Stimulated activated memory B cell treated with anti-CD40 and anti-IgM and Interleukin-4, amounts not matched to agents 10 μg/mL and 1 μg/mL and 100 μg/mL, for 72 hours (primary cell): ENCODE results near the gene C1orf52.

Source experiments
- ATAC-seq: fragments of 150-1000 bp; cut with Tn5 transposase; 2 replicates; pipeline ENCODE4 v1.10.0; 2021
- H3K27ac Mint-ChIP-seq: one replicate; pipeline ENCODE4 v1.8.0; 2022; ENCODE audit warnings: mild to moderate bottlenecking, mixed read lengths
- H3K27me3 Mint-ChIP-seq: one replicate; pipeline ENCODE4 v1.8.0; 2022; ENCODE audit warnings: mixed read lengths
- H3K36me3 Mint-ChIP-seq: one replicate; pipeline ENCODE4 v1.8.0; 2022; ENCODE audit warnings: mixed read lengths
- H3K4me1 Mint-ChIP-seq: one replicate; pipeline ENCODE4 v1.8.0; 2022; ENCODE audit warnings: mixed read lengths
- H3K4me3 Mint-ChIP-seq: one replicate; pipeline ENCODE4 v1.8.0; 2022; ENCODE audit warnings: mild to moderate bottlenecking, moderate library complexity, mixed read lengths
- H3K9me3 Mint-ChIP-seq: one replicate; pipeline ENCODE4 v1.8.0; 2022; ENCODE audit warnings: mixed read lengths

C1orf52 gene

GRCh38 chr1:85259118-85259911, at the start of gene C1orf52:
C1orf52 (minus strand) TSS chr1:85259662; CDS start chr1:85259633, 29 bp downstream.
- Mint-ChIP-seq H3K27me3 (no peaks in the 10 kb centered on the region), H3K4me3 (peak within 1 kb of the TSS; percentile 99), H3K36me3 (peaks cover 33% of the 10 kb centered on the region), H3K27ac (peak within 1 kb of the TSS; percentile 97), H3K9me3 (peaks cover 3% of the 10 kb centered on the region), H3K4me1 (peaks cover 29% of the 10 kb centered on the region)
- ATAC-seq, result peak; percentile 99

GRCh38 chr1:85308833-85309350, 49.4 kb upstream of the C1orf52 start:
- Mint-ChIP-seq H3K27ac (no peak overlapping the region), H3K9me3 (no peaks in the 10 kb centered on the region), H3K4me1 (peaks cover 24% of the 10 kb centered on the region), H3K27me3 (no peaks in the 10 kb centered on the region), H3K36me3 (peaks cover 4% of the 10 kb centered on the region), H3K4me3 (no peak overlapping the region)
- no peak for ATAC-seq

- Mint-ChIP-seq H3K27me3 (no peaks in the 10 kb centered on the region), H3K36me3 (peaks cover under 1% of the 10 kb centered on the region), H3K4me3 (peak overlapping the region; percentile 80)
Observed at GRCh38 chr1:85307987-85308832, 48.7 kb upstream of the C1orf52 start.

GRCh38 chr1:85306236-85306635, 46.8 kb upstream of the C1orf52 start:
- Mint-ChIP-seq H3K27me3 (no peaks in the 10 kb centered on the region), H3K36me3 (peaks cover 5% of the 10 kb centered on the region)

More at GRCh38 chr1:85307987-85308832, 48.7 kb upstream of the C1orf52 start:
- Mint-ChIP-seq H3K9me3 (no peaks in the 10 kb centered on the region), H3K4me1 (peaks cover 24% of the 10 kb centered on the region), H3K27ac (peak overlapping the region; percentile 65)
- ATAC-seq, result peak; percentile 92

GRCh38 chr1:85303440-85304162, 44.1 kb upstream of the C1orf52 start:
- ATAC-seq, result no peak
- H3K9me3 Mint-ChIP-seq, result no peaks in the 10 kb centered on the region
- H3K4me1 Mint-ChIP-seq, result peaks cover 15% of the 10 kb centered on the region
- H3K4me3 Mint-ChIP-seq, result no peak overlapping the region
- no peaks in the 10 kb centered on the region for H3K27me3 Mint-ChIP-seq
- no peak overlapping the region for H3K27ac Mint-ChIP-seq
- peaks cover 5% of the 10 kb centered on the region for H3K36me3 Mint-ChIP-seq

More at GRCh38 chr1:85306236-85306635, 46.8 kb upstream of the C1orf52 start:
- H3K9me3 Mint-ChIP-seq, result no peaks in the 10 kb centered on the region
- peaks cover 15% of the 10 kb centered on the region for H3K4me1 Mint-ChIP-seq
- ATAC-seq, result no peak
- H3K27ac Mint-ChIP-seq, result no peak overlapping the region
- H3K4me3 Mint-ChIP-seq, result no peak overlapping the region

GRCh38 chr1:85300140-85300539, 40.7 kb upstream of the C1orf52 start:
- Mint-ChIP-seq H3K27ac (no peak overlapping the region), H3K27me3 (no peaks in the 10 kb centered on the region), H3K4me1 (peaks cover 24% of the 10 kb centered on the region), H3K36me3 (peaks cover 5% of the 10 kb centered on the region), H3K4me3 (no peak overlapping the region), H3K9me3 (no peaks in the 10 kb centered on the region)
- no peak for ATAC-seq

GRCh38 chr1:85297855-85298629, 38.6 kb upstream of the C1orf52 start:
- ATAC-seq, result peak; percentile 99
- Mint-ChIP-seq H3K36me3 (peaks cover 5% of the 10 kb centered on the region), H3K9me3 (no peaks in the 10 kb centered on the region), H3K4me1 (peaks cover 24% of the 10 kb centered on the region), H3K27ac (peak overlapping the region; percentile 68), H3K27me3 (no peaks in the 10 kb centered on the region), H3K4me3 (peak overlapping the region; percentile 65)

- Mint-ChIP-seq H3K27ac (peak overlapping the region; percentile 68), H3K9me3 (no peaks in the 10 kb centered on the region), H3K4me3 (peak overlapping the region; percentile 65), H3K4me1 (peaks cover 26% of the 10 kb centered on the region), H3K36me3 (peaks cover under 1% of the 10 kb centered on the region), H3K27me3 (no peaks in the 10 kb centered on the region)
- no peak for ATAC-seq
Observed at GRCh38 chr1:85297538-85297854, 38.0 kb upstream of the C1orf52 start.

- peak overlapping the region; percentile 68 for H3K27ac Mint-ChIP-seq
- H3K27me3 Mint-ChIP-seq, result no peaks in the 10 kb centered on the region
- ATAC-seq, result no peak
- H3K4me1 Mint-ChIP-seq, result peaks cover 31% of the 10 kb centered on the region
- H3K4me3 Mint-ChIP-seq, result no peak overlapping the region
- no peaks in the 10 kb centered on the region for H3K9me3 Mint-ChIP-seq
- H3K36me3 Mint-ChIP-seq, result no peaks in the 10 kb centered on the region
Observed at GRCh38 chr1:85296980-85297379, 37.5 kb upstream of the C1orf52 start.

- H3K36me3 Mint-ChIP-seq, result no peaks in the 10 kb centered on the region
- no peak overlapping the region for H3K4me3 Mint-ChIP-seq
- no peak overlapping the region for H3K27ac Mint-ChIP-seq
- peaks cover 43% of the 10 kb centered on the region for H3K4me1 Mint-ChIP-seq
- H3K27me3 Mint-ChIP-seq, result no peaks in the 10 kb centered on the region
- no peak for ATAC-seq
- no peaks in the 10 kb centered on the region for H3K9me3 Mint-ChIP-seq
Observed at GRCh38 chr1:85295654-85296053, 36.2 kb upstream of the C1orf52 start.

- no peak overlapping the region for H3K4me3 Mint-ChIP-seq
- no peak overlapping the region for H3K27ac Mint-ChIP-seq
- no peaks in the 10 kb centered on the region for H3K36me3 Mint-ChIP-seq
- H3K4me1 Mint-ChIP-seq, result peaks cover 49% of the 10 kb centered on the region
- no peaks in the 10 kb centered on the region for H3K9me3 Mint-ChIP-seq
- no peaks in the 10 kb centered on the region for H3K27me3 Mint-ChIP-seq
- ATAC-seq, result no peak
Observed at GRCh38 chr1:85295006-85295431, 35.6 kb upstream of the C1orf52 start.

- no peak for ATAC-seq
- peaks cover 34% of the 10 kb centered on the region for H3K4me1 Mint-ChIP-seq
- H3K4me3 Mint-ChIP-seq, result no peak overlapping the region
- peak overlapping the region; percentile 79 for H3K27ac Mint-ChIP-seq
- H3K36me3 Mint-ChIP-seq, result no peaks in the 10 kb centered on the region
- H3K9me3 Mint-ChIP-seq, result no peaks in the 10 kb centered on the region
- no peaks in the 10 kb centered on the region for H3K27me3 Mint-ChIP-seq
Observed at GRCh38 chr1:85290826-85291225, 31.4 kb upstream of the C1orf52 start.

- ATAC-seq, result peak; percentile 87
Observed at GRCh38 chr1:85289848-85290335, 30.4 kb upstream of the C1orf52 start.

GRCh38 chr1:85289207-85289847, 29.9 kb upstream of the C1orf52 start:
- ATAC-seq, result peak; percentile 37
- Mint-ChIP-seq H3K36me3 (peaks cover 7% of the 10 kb centered on the region), H3K27me3 (no peaks in the 10 kb centered on the region), H3K4me3 (peak overlapping the region; percentile 39), H3K4me1 (peaks cover 34% of the 10 kb centered on the region), H3K9me3 (no peaks in the 10 kb centered on the region), H3K27ac (peak overlapping the region; percentile 79)

More at GRCh38 chr1:85289848-85290335, 30.4 kb upstream of the C1orf52 start:
- Mint-ChIP-seq H3K4me3 (peak overlapping the region; percentile 39), H3K9me3 (no peaks in the 10 kb centered on the region), H3K27me3 (no peaks in the 10 kb centered on the region), H3K36me3 (peaks cover 2% of the 10 kb centered on the region), H3K27ac (peak overlapping the region; percentile 79), H3K4me1 (peaks cover 34% of the 10 kb centered on the region)
